HFFc6 (cell line): Measurements from ENCODE around the gene SGMS1. TPM values are rescaled to one million over a fixed set of nuclear protein-coding genes. Genes with fewer than 3 reads are reported as not detected.
A peak's percentile ranks its signal among the peaks of the same experiment; 100 is the strongest.

Experiments
- DNase-seq: peaks from one replicate; pipeline ENCODE4 v3.0.0-alpha.2; 2018
- H3K27ac Mint-ChIP-seq: 2 replicates; pipeline ENCODE4 v1.8.0; 2020; ENCODE audit warnings: mild to moderate bottlenecking, mixed read lengths
- H3K27me3 Mint-ChIP-seq: 2 replicates; pipeline ENCODE4 v1.8.0; 2021; ENCODE audit warnings: mild to moderate bottlenecking, moderate library complexity, mixed read lengths; ENCODE audit not compliant: insufficient read depth
- H3K36me3 Mint-ChIP-seq: 2 replicates; pipeline ENCODE4 v1.8.0; 2021; ENCODE audit warnings: low read depth, mixed read lengths
- H3K4me1 Mint-ChIP-seq: 2 replicates; pipeline ENCODE4 v1.8.0; 2020; ENCODE audit warnings: low read depth, mixed read lengths
- H3K4me3 Mint-ChIP-seq: 2 replicates; pipeline ENCODE4 v1.8.0; 2020; ENCODE audit warnings: mild to moderate bottlenecking, moderate library complexity, mixed read lengths
- H3K9me3 Mint-ChIP-seq: 2 replicates; pipeline ENCODE4 v1.8.0; 2020; ENCODE audit warnings: mild to moderate bottlenecking, mixed read lengths
- CTCF ChIP-seq: fragments of 200-600 bp; sonication (generic); IDR thresholded peaks from 2 replicates; pipeline ENCODE4 v1.5.0; 2021; ENCODE audit warnings: antibody characterized with exemption, mild to moderate bottlenecking
- total RNA-seq, 6 experiments: library from RNA; stranded (reverse); fragmentation: NEBNext Ultra II Directional; extraction: Animal tissue kit (Norgen Biotek cat#: 25700); gene quantifications; 2 replicates in 1 of 6; 3 replicates in 5 of 6; pipeline ENCODE4 v1.2.3, GENCODE V29; 2021

The SGMS1 gene
- total RNA-seq, 6 experiments from 2014 or later = 19.6 to 27.5 (median 24.6) TPM

- Mint-ChIP-seq H3K4me1 (peaks cover 51% of the 10 kb centered on the region), H3K27me3 (no peaks in the 10 kb centered on the region), H3K4me3 (no peak overlapping the region), H3K36me3 (no peaks in the 10 kb centered on the region), H3K9me3 (no peaks in the 10 kb centered on the region), H3K27ac (no peak overlapping the region)
- TF ChIP-seq CTCF = no peak
- no peak for DNase-seq
Observed at GRCh38 chr10:50596897-50597296, 26.9 kb downstream of the SGMS1 start.

- H3K27ac Mint-ChIP-seq = no peak overlapping the region
- no peaks in the 10 kb centered on the region for H3K36me3 Mint-ChIP-seq
- H3K4me3 Mint-ChIP-seq = no peak overlapping the region
- no peak for TF ChIP-seq CTCF
- no peaks in the 10 kb centered on the region for H3K9me3 Mint-ChIP-seq
- no peaks in the 10 kb centered on the region for H3K27me3 Mint-ChIP-seq
- no peak for DNase-seq
- peaks cover 48% of the 10 kb centered on the region for H3K4me1 Mint-ChIP-seq
Observed at GRCh38 chr10:50596456-50596855, 27.3 kb downstream of the SGMS1 start.

GRCh38 chr10:50595785-50596184, 28.0 kb downstream of the SGMS1 start:
- H3K36me3 Mint-ChIP-seq = no peaks in the 10 kb centered on the region
- H3K9me3 Mint-ChIP-seq = no peaks in the 10 kb centered on the region

GRCh38 chr10:50593523-50594376, 30.0 kb downstream of the SGMS1 start:
- H3K27ac Mint-ChIP-seq = peak overlapping the region; percentile 47
- no peak overlapping the region for H3K4me3 Mint-ChIP-seq
- H3K27me3 Mint-ChIP-seq = no peaks in the 10 kb centered on the region
- no peak for TF ChIP-seq CTCF
- no peaks in the 10 kb centered on the region; the same call in 1 of the 2 replicates for H3K36me3 Mint-ChIP-seq
- H3K4me1 Mint-ChIP-seq = peaks cover 29% of the 10 kb centered on the region
- peak; percentile 76 for DNase-seq
- no peaks in the 10 kb centered on the region for H3K9me3 Mint-ChIP-seq

More at GRCh38 chr10:50595785-50596184, 28.0 kb downstream of the SGMS1 start:
- Mint-ChIP-seq H3K27ac (no peak overlapping the region), H3K27me3 (no peaks in the 10 kb centered on the region), H3K4me1 (peaks cover 41% of the 10 kb centered on the region), H3K4me3 (no peak overlapping the region)
- no peak for TF ChIP-seq CTCF
- DNase-seq = no peak

GRCh38 chr10:50592961-50593418, 30.8 kb downstream of the SGMS1 start:
- H3K27me3 Mint-ChIP-seq = no peaks in the 10 kb centered on the region
- no peak overlapping the region for H3K4me3 Mint-ChIP-seq
- peaks cover 4% of the 10 kb centered on the region for H3K36me3 Mint-ChIP-seq
- no peaks in the 10 kb centered on the region for H3K9me3 Mint-ChIP-seq
- H3K4me1 Mint-ChIP-seq = peaks cover 29% of the 10 kb centered on the region
- no peak overlapping the region for H3K27ac Mint-ChIP-seq
- DNase-seq = no peak
- TF ChIP-seq CTCF = no peak
